ENCODE measurements around the gene ZNF792. TPM values are rescaled to one million over a fixed set of nuclear protein-coding genes. Genes with fewer than 3 reads are reported as not detected.

ZNF792 gene
- total and polyA plus RNA-seq, 8 donors: 1.0 to 6.4 (median 2.5) TPM

- H3K27ac ChIP-seq: no peak overlapping the region
- peaks cover 0 to 10% (median 5%) of the 10 kb centered on the region in 3 donors for H3K4me1 ChIP-seq
- intact Hi-C loops (cut with DNase I): loop anchor here in 1 of 3 donors (10.0 kb wide), 1 partner anchor 55 kb away; no protein-coding TSS in a partner anchor
- no peak for DNase-seq
- H3K27me3 ChIP-seq: no peaks in the 10 kb centered on the region
- no peak for TF ChIP-seq CTCF (IDR thresholded peaks at IDR 0.05)
- peaks cover 0 to 13% (median 1%) of the 10 kb centered on the region in 4 donors for H3K9me3 ChIP-seq
- ATAC-seq: no peak
- H3K36me3 ChIP-seq: peaks cover 5 to 35% (median 20%) of the 10 kb centered on the region in 3 donors
- H3K4me3 ChIP-seq: no peak overlapping the region
- no peak for FAIRE-seq
- WGBS, 2 donors: 97 to 99% methylated on average over 8 of the region's 8 CpGs
Measured at GRCh38 chr19:34960103-34960805, 3.8 kb downstream of the ZNF792 start.

- no peak for ATAC-seq
- Histone ChIP-seq H3K36me3 (peaks cover 5 to 35% (median 20%) of the 10 kb centered on the region in 3 donors), H3K9me3 (peaks cover 0 to 13% (median 1%) of the 10 kb centered on the region in 4 donors), H3K4me1 (peaks cover 0 to 10% (median 5%) of the 10 kb centered on the region in 3 donors), H3K27ac (no peak overlapping the region), H3K27me3 (no peaks in the 10 kb centered on the region), H3K4me3 (no peak overlapping the region)
- FAIRE-seq: no peak
- 84 to 87% methylated on average over 7 of the region's 7 CpGs for WGBS, 2 donors
- intact Hi-C loops (cut with DNase I): no loop called here
- no peak for DNase-seq
- TF ChIP-seq CTCF (IDR thresholded peaks at IDR 0.05): no peak
Measured at GRCh38 chr19:34959021-34959420, 5.0 kb downstream of the ZNF792 start.

GRCh38 chr19:34957830-34958751 is 5.9 kb downstream of the ZNF792 start:
- TF ChIP-seq CTCF (IDR thresholded peaks at IDR 0.05): no peak
- peaks cover 0 to 10% (median 5%) of the 10 kb centered on the region in 3 donors for H3K4me1 ChIP-seq
- no peak overlapping the region for H3K4me3 ChIP-seq
- no peak for DNase-seq
- FAIRE-seq: no peak
- intact Hi-C loops (cut with DNase I): no loop called here
- no peak for ATAC-seq
- H3K27ac ChIP-seq: no peak overlapping the region
- 94 to 95% methylated on average over 22 of the region's 22 CpGs for whole genome bisulfite sequencing, 2 donors
- no peaks in the 10 kb centered on the region for H3K27me3 ChIP-seq
- peaks cover 5 to 35% (median 20%) of the 10 kb centered on the region in 3 donors for H3K36me3 ChIP-seq
- peaks cover 0 to 13% (median 1%) of the 10 kb centered on the region in 4 donors for H3K9me3 ChIP-seq

GRCh38 chr19:34953092-34953491 is 10.9 kb downstream of the ZNF792 start:
- Histone ChIP-seq H3K27me3 (no peaks in the 10 kb centered on the region), H3K9me3 (peaks cover 0 to 6% (median 1%) of the 10 kb centered on the region in 4 donors), H3K4me3 (no peak overlapping the region), H3K36me3 (peaks cover 0 to 17% (median 5%) of the 10 kb centered on the region in 3 donors), H3K4me1 (no peaks in the 10 kb centered on the region), H3K27ac (no peak overlapping the region)
- no peak for DNase-seq
- no peak for ATAC-seq
- FAIRE-seq: no peak
- TF ChIP-seq CTCF (IDR thresholded peaks at IDR 0.05): no peak
- intact Hi-C loops (cut with DNase I): no loop called here
